AG04450 (cell line): ENCODE data around the gene EZR. TPM values are rescaled to one million over a fixed set of nuclear protein-coding genes. Genes with fewer than 3 reads are reported as not detected.

Experiments
- CTCF ChIA-PET: fragments of 300-600, 350-600 bp; formaldehyde crosslinking; extraction: SDS; loops from one replicate; lab custom pipeline; 2022; ENCODE audit warnings: antibody characterized with exemption, inconsistent platforms; lab: Charles Lee
- POLR2A ChIA-PET: fragments of 350-600 bp; formaldehyde crosslinking; extraction: SDS; loops from one replicate; lab custom pipeline; 2021; ENCODE audit warnings: antibody characterized with exemption, inconsistent platforms; lab: Yijun Ruan, JAX
- DNase-seq: peaks from one replicate; pipeline ENCODE4 v3.0.0-alpha.2; 2011; ENCODE audit warnings: low read depth, low spot score
- H3K27ac ChIP-seq: one replicate; pipeline ENCODE4 v1.5.1; 2012; ENCODE audit warnings: low read depth, low read length, control low read depth
- H3K27me3 ChIP-seq: one replicate; pipeline ENCODE4 v1.6.0; 2012; ENCODE audit warnings: low read length; ENCODE audit not compliant: control insufficient read depth, insufficient read depth
- H3K4me3 ChIP-seq: 2 replicates; pipeline ENCODE4 v1.5.1; 2011; ENCODE audit warnings: mild to moderate bottlenecking, low read depth, low read length, control low read depth
- H3K9me3 ChIP-seq: 2 replicates; pipeline ENCODE4 v1.5.1; 2012; ENCODE audit warnings: low read length; ENCODE audit not compliant: control insufficient read depth, insufficient read depth
- polyA plus RNA-seq: library from polyadenylated mRNA; depleted of rRNA; stranded (reverse); fragments of >200 nt; gene quantifications from 2 replicates; pipeline ENCODE4 v1.2.3, GENCODE V29; 2011
- TF ChIP-seq, protein P1 (sequence below): IDR thresholded peaks from 2 replicates; pipeline ENCODE4 v1.5.1; 2011; ENCODE audit warnings: low read depth, low read length, control low read depth, inconsistent platforms

EZR gene
- polyA plus RNA-seq, 1 experiment: 61.2 TPM

GRCh38 chr6:158853880-158854213, 34.7 kb upstream of the EZR start:
- ChIA-PET CTCF (interaction anchor here (1.2 to 1.6 kb wide), 2 partner anchors 16 to 163 kb away, joined by 3 to 4 read pairs; no protein-coding TSS in a partner anchor), POLR2A (interaction anchor here (0.7 kb wide), 1 partner anchor 16 kb away, joined by 3 read pairs; no protein-coding TSS in a partner anchor)
- Histone ChIP-seq H3K9me3 (no peaks in the 10 kb centered on the region), H3K4me3 (no peak overlapping the region), H3K27me3 (no peaks in the 10 kb centered on the region), H3K27ac (peak overlapping the region; percentile 24)
- no peak for DNase-seq
- TF ChIP-seq, protein P1, sequence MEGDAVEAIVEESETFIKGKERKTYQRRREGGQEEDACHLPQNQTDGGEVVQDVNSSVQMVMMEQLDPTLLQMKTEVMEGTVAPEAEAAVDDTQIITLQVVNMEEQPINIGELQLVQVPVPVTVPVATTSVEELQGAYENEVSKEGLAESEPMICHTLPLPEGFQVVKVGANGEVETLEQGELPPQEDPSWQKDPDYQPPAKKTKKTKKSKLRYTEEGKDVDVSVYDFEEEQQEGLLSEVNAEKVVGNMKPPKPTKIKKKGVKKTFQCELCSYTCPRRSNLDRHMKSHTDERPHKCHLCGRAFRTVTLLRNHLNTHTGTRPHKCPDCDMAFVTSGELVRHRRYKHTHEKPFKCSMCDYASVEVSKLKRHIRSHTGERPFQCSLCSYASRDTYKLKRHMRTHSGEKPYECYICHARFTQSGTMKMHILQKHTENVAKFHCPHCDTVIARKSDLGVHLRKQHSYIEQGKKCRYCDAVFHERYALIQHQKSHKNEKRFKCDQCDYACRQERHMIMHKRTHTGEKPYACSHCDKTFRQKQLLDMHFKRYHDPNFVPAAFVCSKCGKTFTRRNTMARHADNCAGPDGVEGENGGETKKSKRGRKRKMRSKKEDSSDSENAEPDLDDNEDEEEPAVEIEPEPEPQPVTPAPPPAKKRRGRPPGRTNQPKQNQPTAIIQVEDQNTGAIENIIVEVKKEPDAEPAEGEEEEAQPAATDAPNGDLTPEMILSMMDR: no peak

DNA sequence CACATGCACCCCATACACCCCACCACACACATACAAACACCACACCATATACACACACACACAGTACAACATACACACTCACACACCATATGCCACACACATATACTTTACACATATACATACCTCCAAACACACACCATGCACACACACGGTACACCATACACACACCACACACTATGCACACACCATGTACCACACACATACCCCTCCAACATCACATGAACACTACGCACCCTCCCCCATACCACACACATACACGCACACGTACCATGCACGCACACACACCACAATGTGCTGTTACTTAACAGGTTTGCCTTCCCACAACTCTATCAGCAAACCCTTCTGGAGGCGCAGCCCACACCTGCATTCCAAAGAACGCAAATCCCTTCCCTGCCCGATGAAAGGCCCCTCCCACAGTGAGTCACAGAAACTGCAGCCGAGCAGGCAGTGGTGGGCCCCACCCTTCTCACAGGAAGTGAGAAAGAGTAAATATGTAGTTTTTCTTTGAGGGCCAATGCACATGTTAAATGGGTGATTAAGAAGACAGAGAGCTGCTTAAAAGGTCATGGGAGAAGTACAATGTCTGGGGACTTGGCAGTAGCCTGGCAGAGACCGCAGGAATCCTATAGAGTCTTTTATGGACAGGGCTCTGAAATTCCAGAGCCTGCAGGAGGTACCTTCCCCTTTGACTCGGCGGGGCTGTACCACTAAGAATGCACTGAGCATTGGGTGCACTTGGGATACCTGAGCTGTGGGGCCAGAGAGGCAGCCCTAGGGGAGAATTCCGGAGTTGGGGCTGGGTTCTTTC, 34.1 kb upstream of the EZR start:
- CTCF ChIA-PET: interaction anchor here (1.2 to 1.6 kb wide), 2 partner anchors 16 to 162 kb away, joined by 3 to 4 read pairs; no protein-coding TSS in a partner anchor
- Histone ChIP-seq H3K27me3 (no peaks in the 10 kb centered on the region), H3K9me3 (no peaks in the 10 kb centered on the region), H3K4me3 (no peak overlapping the region), H3K27ac (peak overlapping the region; percentile 24)
- no peak for DNase-seq
- POLR2A ChIA-PET: interaction anchor here (0.6 kb wide), 1 partner anchor 42 kb away, joined by 7 read pairs; no protein-coding TSS in a partner anchor
- TF ChIP-seq, protein P1: no peak

- TF ChIP-seq, protein P1: no peak
- no peak for DNase-seq
- no peak overlapping the region for H3K27ac ChIP-seq
- POLR2A ChIA-PET: no interaction called here
- H3K9me3 ChIP-seq: no peaks in the 10 kb centered on the region
- H3K4me3 ChIP-seq: no peak overlapping the region
- H3K27me3 ChIP-seq: no peaks in the 10 kb centered on the region
- CTCF ChIA-PET: interaction anchor here (1.7 kb wide), 1 partner anchor 17 kb away, joined by 3 read pairs; no protein-coding TSS in a partner anchor
Measured at GRCh38 chr6:158852312-158853071, 33.3 kb upstream of the EZR start.

- ChIA-PET POLR2A (no interaction called here), CTCF (no interaction called here)
- TF ChIP-seq, protein P1: no peak
- Histone ChIP-seq H3K9me3 (no peaks in the 10 kb centered on the region), H3K27ac (no peak overlapping the region), H3K4me3 (no peak overlapping the region), H3K27me3 (no peaks in the 10 kb centered on the region)
- no peak for DNase-seq
Measured at GRCh38 chr6:158850807-158851115, 31.6 kb upstream of the EZR start.
